ENCODE results near the gene GNL2. TPM values are rescaled to one million over a fixed set of nuclear protein-coding genes. Genes with fewer than 3 reads are reported as not detected.

Gene GNL2
- total and polyA plus RNA-seq, 9 of the 15 experiments (the other 6 are each of a cell fraction or from before 2014, with no cell fraction given), result 156 to 371 (median 263) TPM

GRCh38 chr1:37631036-37631435, 35.3 kb upstream of the GNL2 start:
- FAIRE-seq (no peak), ATAC-seq (no peak), DNase-seq (ENCODE audit: extremely low read depth in 1 of 4, low spot score in 3 of 4) (no peak)
- ChIA-PET POLR2A (interaction anchor here (0.6 kb wide), 1 partner anchor 35 kb away, joined by 4 read pairs; the partner anchor contains the start of gene GNL2), CTCF (ENCODE audit: low intra/inter-chr PET ratio) (no interaction called here)
- no TSS peak for BruUV-seq (replicated peaks)
- peaks cover 0 to 25% of the 10 kb centered on the region in 2 experiments; a peak in 1 of 5 replicates for H3K4me1 ChIP-seq (replicated peaks in 1 of 2; ENCODE audit: control insufficient read depth in 2 of 2, insufficient read depth in 2 of 2, low read length in 2 of 2)
- no peak overlapping the region for H3K27ac ChIP-seq (ENCODE audit: extremely low read depth, low read depth, low read length)
- H3K9ac ChIP-seq (ENCODE audit: insufficient read depth in 1 of 2, low read depth in 2 of 2, low read length in 2 of 2), result no peak overlapping the region
- H3K27me3 ChIP-seq (ENCODE audit: control insufficient read depth in 2 of 2, insufficient read depth in 2 of 2, low read length in 2 of 2), result peaks cover 90 to 96% of the 10 kb centered on the region in 2 experiments
- H2AFZ ChIP-seq (ENCODE audit: low read depth, low read length), result no peak overlapping the region
- H3K36me3 ChIP-seq (ENCODE audit: control insufficient read depth, insufficient read depth, low read length), result no peaks in the 10 kb centered on the region
- no peak overlapping the region for H3K4me2 ChIP-seq (ENCODE audit: insufficient read depth, low read length)
- TF ChIP-seq SNAPC5 (CRISPR knock-in tag; IDR thresholded peaks at IDR 0.05), result no peak
- TF ChIP-seq ZNF764 (CRISPR knock-in tag; IDR thresholded peaks at IDR 0.05; ENCODE audit: low read depth), result no peak
- no peak for TF ChIP-seq GATAD2A (IDR thresholded peaks at IDR 0.05)
- no peak for TF ChIP-seq SAFB2 (IDR thresholded peaks at IDR 0.05; ENCODE audit: borderline replicate concordance, low read depth, low read length, severe bottlenecking)
- no peak for TF ChIP-seq NCOR1 (IDR thresholded peaks at IDR 0.05)
- TF ChIP-seq ZNF174 (CRISPR knock-in tag; IDR thresholded peaks at IDR 0.05), result no peak
- no peak for TF ChIP-seq RUNX1 (IDR thresholded peaks at IDR 0.05; ENCODE audit: low read depth)
- TF ChIP-seq TAF7 (tag; IDR thresholded peaks at IDR 0.05), result no peak
- TF ChIP-seq CHD1 (IDR thresholded peaks at IDR 0.05; ENCODE audit: low read length), result no peak
- TF ChIP-seq ZNF76 (CRISPR knock-in tag; IDR thresholded peaks at IDR 0.05; ENCODE audit: borderline replicate concordance), result no peak
- TF ChIP-seq SUPT5H (IDR thresholded peaks at IDR 0.05), result no peak
- TF ChIP-seq ZNF318 (IDR thresholded peaks at IDR 0.05; ENCODE audit: borderline replicate concordance in 1 of 2, low read depth in 1 of 2), result no peak
- TF ChIP-seq ZNF232 (CRISPR knock-in tag; IDR thresholded peaks at IDR 0.05), result no peak
- no peak for TF ChIP-seq ZEB2 (IDR thresholded peaks at IDR 0.05)
- TF ChIP-seq ZNF121 (CRISPR knock-in tag; conservative IDR thresholded peaks at IDR 0.05), result no peak
- intact Hi-C loops (cut with micrococcal nuclease), result no loop called here
- peaks cover 19% of the 10 kb centered on the region; the same call in 1 of the 2 replicates for H4K20me1 ChIP-seq (replicated peaks; ENCODE audit: control insufficient read depth, insufficient read depth, low read length)
- WGBS (ENCODE audit: insufficient coverage, low coverage, missing lambda C conversion rate), result 0% methylated on average over 5 of the region's 5 CpGs
- in situ Hi-C loops (cut with MboI), result no loop called here
- no peaks in the 10 kb centered on the region for H3K9me3 ChIP-seq (replicated peaks; ENCODE audit: control insufficient read depth, insufficient read depth, low read depth, low read length)
- H3K9me1 ChIP-seq (ENCODE audit: control insufficient read depth, insufficient read depth, low read length), result no peaks in the 10 kb centered on the region
- H3K4me3 ChIP-seq, result no peak overlapping the region
- no peaks in the 10 kb centered on the region for H3K79me2 ChIP-seq (ENCODE audit: control insufficient read depth, insufficient read depth, low read length)
